T-helper 17 cell (primary cell): ENCODE data around the gene SLC25A1. TPM values are rescaled to one million over a fixed set of nuclear protein-coding genes. Genes with fewer than 3 reads are reported as not detected.
A peak's percentile ranks its signal among the peaks of the same experiment; 100 is the strongest.

Experiments
- ATAC-seq: fragments of 150-1000 bp; cut with Tn5 transposase; 2 replicates; pipeline ENCODE4 v1.10.0; 2021; ENCODE audit warnings: mild to moderate bottlenecking, moderate library complexity
- DNase-seq, 3 donors: peaks; one replicate each; pipeline versions ENCODE4 v3.0.0 to v3.0.0-alpha.2; 2020 to 2021
- H3K9me3 ChIP-seq: one replicate; pipeline ENCODE4 v1.7.0; 2013; ENCODE audit warnings: low read length, mild to moderate bottlenecking; ENCODE audit not compliant: control insufficient read depth, poor library complexity, severe bottlenecking
- H3K27ac Mint-ChIP-seq: one replicate; pipeline ENCODE4 v1.8.0; 2022; ENCODE audit warnings: mild to moderate bottlenecking, moderate library complexity, mixed read lengths
- H3K27me3 Mint-ChIP-seq: one replicate; pipeline ENCODE4 v1.8.0; 2022; ENCODE audit warnings: mixed read lengths
- H3K36me3 Mint-ChIP-seq: one replicate; pipeline ENCODE4 v1.8.0; 2022; ENCODE audit warnings: low read depth, mixed read lengths
- H3K4me1 Mint-ChIP-seq: one replicate; pipeline ENCODE4 v1.8.0; 2022; ENCODE audit warnings: mild to moderate bottlenecking, mixed read lengths
- H3K4me3 Mint-ChIP-seq: one replicate; pipeline ENCODE4 v1.8.0; 2022; ENCODE audit warnings: mild to moderate bottlenecking, moderate library complexity, mixed read lengths
- total RNA-seq, 4 donors: library from RNA in 2 of 4; stranded (reverse) in 2 of 4; gene quantifications; one replicate each; pipeline ENCODE4 v1.2.3 and lab custom pipeline; 2022 to 2026

SLC25A1 gene
- total RNA-seq, 2 donors from 2014 or later, result 18.4 to 21.3 TPM

- no peak overlapping the region for H3K27ac Mint-ChIP-seq
- H3K4me1 Mint-ChIP-seq, result peaks cover 2% of the 10 kb centered on the region
- no peaks in the 10 kb centered on the region for H3K9me3 ChIP-seq
- peaks cover 36% of the 10 kb centered on the region for H3K27me3 Mint-ChIP-seq
- H3K36me3 Mint-ChIP-seq, result peaks cover 4% of the 10 kb centered on the region
- DNase-seq (no peak), ATAC-seq (no peak)
- H3K4me3 Mint-ChIP-seq, result no peak overlapping the region
These were observed 22.8 kb upstream of the SLC25A1 start for GRCh38 chr22:19201130-19201868.

- Mint-ChIP-seq H3K27ac (no peak overlapping the region), H3K4me1 (peaks cover 7% of the 10 kb centered on the region), H3K4me3 (no peak overlapping the region), H3K36me3 (peaks cover 4% of the 10 kb centered on the region), H3K27me3 (peaks cover 36% of the 10 kb centered on the region)
- no peaks in the 10 kb centered on the region for H3K9me3 ChIP-seq
- no peak for DNase-seq
- ATAC-seq, result no peak
These were observed 20.9 kb upstream of the SLC25A1 start for GRCh38 chr22:19199479-19199878.

GRCh38 chr22:19197997-19198865 is 19.7 kb upstream of the SLC25A1 start:
- DNase-seq (no peak), ATAC-seq (no peak)
- H3K4me1 Mint-ChIP-seq, result peaks cover 7% of the 10 kb centered on the region
- no peaks in the 10 kb centered on the region for H3K9me3 ChIP-seq
- peak overlapping the region; percentile 80 for H3K27ac Mint-ChIP-seq
- no peak overlapping the region for H3K4me3 Mint-ChIP-seq
- H3K36me3 Mint-ChIP-seq, result peaks cover 4% of the 10 kb centered on the region
- H3K27me3 Mint-ChIP-seq, result peaks cover 27% of the 10 kb centered on the region

- Mint-ChIP-seq H3K27ac (peak overlapping the region; percentile 80), H3K27me3 (peaks cover 27% of the 10 kb centered on the region), H3K4me1 (peaks cover 7% of the 10 kb centered on the region), H3K4me3 (no peak overlapping the region), H3K36me3 (no peaks in the 10 kb centered on the region)
- ATAC-seq, result no peak
- DNase-seq, result no peak
- no peaks in the 10 kb centered on the region for H3K9me3 ChIP-seq
These were observed 18.5 kb upstream of the SLC25A1 start for GRCh38 chr22:19196841-19197612.

GRCh38 chr22:19195796-19196731 is 17.5 kb upstream of the SLC25A1 start:
- no peak for ATAC-seq
- no peak overlapping the region for H3K4me3 Mint-ChIP-seq
- H3K27ac Mint-ChIP-seq, result no peak overlapping the region
- H3K36me3 Mint-ChIP-seq, result no peaks in the 10 kb centered on the region
- H3K27me3 Mint-ChIP-seq, result peaks cover 27% of the 10 kb centered on the region
- peaks cover 5% of the 10 kb centered on the region for H3K4me1 Mint-ChIP-seq
- DNase-seq, result no peak
- H3K9me3 ChIP-seq, result no peaks in the 10 kb centered on the region

GRCh38 chr22:19194766-19195536 is 16.4 kb upstream of the SLC25A1 start:
- Mint-ChIP-seq H3K4me3 (no peak overlapping the region), H3K27ac (peak overlapping the region; percentile 29), H3K36me3 (no peaks in the 10 kb centered on the region), H3K4me1 (peaks cover 5% of the 10 kb centered on the region), H3K27me3 (peaks cover 29% of the 10 kb centered on the region)
- DNase-seq (no peak), ATAC-seq (no peak)
- H3K9me3 ChIP-seq, result no peaks in the 10 kb centered on the region

- no peaks in the 10 kb centered on the region for H3K9me3 ChIP-seq
- H3K4me1 Mint-ChIP-seq, result peaks cover 5% of the 10 kb centered on the region
- no peak overlapping the region for H3K27ac Mint-ChIP-seq
- DNase-seq (no peak), ATAC-seq (no peak)
- H3K36me3 Mint-ChIP-seq, result no peaks in the 10 kb centered on the region
- H3K27me3 Mint-ChIP-seq, result peaks cover 23% of the 10 kb centered on the region
- H3K4me3 Mint-ChIP-seq, result no peak overlapping the region
These were observed 15.3 kb upstream of the SLC25A1 start for GRCh38 chr22:19193879-19194278.

- H3K4me3 Mint-ChIP-seq, result no peak overlapping the region
- H3K9me3 ChIP-seq, result no peaks in the 10 kb centered on the region
- no peak overlapping the region for H3K27ac Mint-ChIP-seq
- peaks cover 5% of the 10 kb centered on the region for H3K27me3 Mint-ChIP-seq
- no peaks in the 10 kb centered on the region for H3K4me1 Mint-ChIP-seq
- no peak for DNase-seq
- ATAC-seq, result no peak
- no peaks in the 10 kb centered on the region for H3K36me3 Mint-ChIP-seq
These were observed 9.4 kb upstream of the SLC25A1 start for GRCh38 chr22:19187716-19188563.

- DNase-seq, result no peak
- Mint-ChIP-seq H3K27ac (no peak overlapping the region), H3K27me3 (no peaks in the 10 kb centered on the region), H3K36me3 (no peaks in the 10 kb centered on the region), H3K4me3 (no peak overlapping the region), H3K4me1 (peaks cover 12% of the 10 kb centered on the region)
- no peak for ATAC-seq
- no peaks in the 10 kb centered on the region for H3K9me3 ChIP-seq
These were observed 5.9 kb upstream of the SLC25A1 start for GRCh38 chr22:19184276-19184997.

- no peaks in the 10 kb centered on the region for H3K27me3 Mint-ChIP-seq
- no peak overlapping the region for H3K27ac Mint-ChIP-seq
- H3K4me1 Mint-ChIP-seq, result peaks cover 15% of the 10 kb centered on the region
- H3K9me3 ChIP-seq, result no peaks in the 10 kb centered on the region
- ATAC-seq (no peak), DNase-seq (no peak)
- H3K36me3 Mint-ChIP-seq, result no peaks in the 10 kb centered on the region
- no peak overlapping the region for H3K4me3 Mint-ChIP-seq
These were observed 4.7 kb upstream of the SLC25A1 start for GRCh38 chr22:19183216-19183615.
